A549 (cell line): ENCODE measurements around the gene SLC7A8. TPM values are rescaled to one million over a fixed set of nuclear protein-coding genes. Genes with fewer than 3 reads are reported as not detected.

ENCODE experiments used
- ATAC-seq, 2 experiments: fragments of 200-7000 bp in 1 of 2; fragments of >200 bp in 1 of 2; cut with Nextera tagmentation in 1 of 2; cut with Tn5 transposase in 1 of 2; 3 replicates each; pipeline versions ENCODE4 v1.8.0 to v1.9.1; 2018 to 2020; ENCODE audit warnings: mild to moderate bottlenecking in 1 of 2, moderate library complexity in 1 of 2
- CTCF ChIA-PET: fragments of 300-600 bp; sonication (Branson Sonifier 250); formaldehyde crosslinking; extraction: SDS; loops from one replicate; lab custom pipeline; 2021; ENCODE audit warnings: antibody characterized with exemption, inconsistent platforms; lab: Yijun Ruan, JAX
- POLR2A ChIA-PET: fragments of 350-600 bp; formaldehyde crosslinking; extraction: SDS; loops from one replicate; lab custom pipeline; 2021; ENCODE audit warnings: antibody characterized with exemption, inconsistent platforms; lab: Yijun Ruan, JAX
- DNase-seq, 2 experiments: peaks; one replicate each; pipeline versions ENCODE4 v3.0.0 to v3.0.0-alpha.2; 2011 to 2016; ENCODE audit warnings: low read depth in 1 of 2, low spot score in 1 of 2
- FAIRE-seq: peaks from 2 replicates; lab custom pipeline; 2011; peaks lifted over from hg19 to GRCh38; lab: Jason Lieb, UNC
- H3K27ac ChIP-seq, 2 experiments: fragments of >200 bp; sonication (Bioruptor Twin); formaldehyde crosslinking; 3 replicates each; pipeline ENCODE4 v1.5.1; 2016 to 2017
- H3K4me1 ChIP-seq: fragments of >200 bp; sonication (Bioruptor Twin); formaldehyde crosslinking; 3 replicates; pipeline ENCODE4 v1.6.1; 2016
- H3K4me2 ChIP-seq: fragments of >200 bp; sonication (Bioruptor Twin); formaldehyde crosslinking; 3 replicates; pipeline ENCODE4 v1.6.1; 2016
- H3K4me3 ChIP-seq: fragments of >200 bp; sonication (Bioruptor Twin); formaldehyde crosslinking; 3 replicates; pipeline ENCODE4 v1.5.1; 2016
- H3K9me3 ChIP-seq: fragments of >200 bp; sonication (Bioruptor Twin); formaldehyde crosslinking; 3 replicates; pipeline ENCODE4 v1.6.1; 2016
- CBX2 ChIP-seq: fragments of 200-600 bp; sonication (generic); IDR thresholded peaks from 2 replicates; pipeline ENCODE4 v1.6.1; 2016; ENCODE audit warnings: low read depth, mild to moderate bottlenecking, borderline replicate concordance
- CEBPB ChIP-seq, 2 experiments: fragments of >200 bp in 1 of 2; sonication (Bioruptor Twin) in 1 of 2; formaldehyde crosslinking in 1 of 2; IDR thresholded peaks; 2 replicates each; pipeline ENCODE4 v1.6.1; 2012 to 2016
- CHD4 ChIP-seq: fragments of 200-600 bp; sonication (generic); IDR thresholded peaks from 2 replicates; pipeline ENCODE4 v1.6.1; 2016; ENCODE audit warnings: antibody characterized with exemption, mild to moderate bottlenecking, borderline replicate concordance
- EHF ChIP-seq: fragments of 250-450 bp; sonication (Bioruptor Pico); IDR thresholded peaks from 2 replicates; pipeline ENCODE4 v1.5.0; 2020; ENCODE audit warnings: mild to moderate bottlenecking
- EHMT2 ChIP-seq: fragments of 200-600 bp; sonication (generic); IDR thresholded peaks from 2 replicates; pipeline ENCODE4 v1.6.1; 2016; ENCODE audit warnings: antibody characterized with exemption, low read depth, mild to moderate bottlenecking, moderate library complexity
- FOSB ChIP-seq: fragments of 250-450 bp; sonication (Bioruptor Pico); IDR thresholded peaks from 2 replicates; pipeline ENCODE4 v1.5.0; 2020; ENCODE audit warnings: mild to moderate bottlenecking, moderate library complexity
- FOSL2 ChIP-seq, 2 experiments: fragments of 450-650 bp in 1 of 2; fragments of >200 bp in 1 of 2; sonication (Bioruptor Twin) in 1 of 2; formaldehyde crosslinking; IDR thresholded peaks; 2 replicates each; pipeline versions ENCODE4 v1.5.0 to v1.6.1; 2016 to 2020; ENCODE audit warnings: mild to moderate bottlenecking in 1 of 2, moderate library complexity in 1 of 2
- HOXA7 ChIP-seq: fragments of 250-450 bp; sonication (Bioruptor Pico); IDR thresholded peaks from 2 replicates; pipeline ENCODE4 v1.5.0; 2020; ENCODE audit warnings: mild to moderate bottlenecking, moderate library complexity
- HOXB13 ChIP-seq: fragments of 250-450 bp; sonication (Bioruptor Pico); IDR thresholded peaks from 2 replicates; pipeline ENCODE4 v1.5.0; 2020; ENCODE audit warnings: low read depth, mild to moderate bottlenecking, moderate library complexity
- JUNB ChIP-seq: fragments of >200 bp; sonication (Bioruptor Twin); formaldehyde crosslinking; IDR thresholded peaks from 2 replicates; pipeline ENCODE4 v1.6.1; 2016
- KDM1A ChIP-seq: fragments of 200-600 bp; sonication (generic); IDR thresholded peaks from 2 replicates; pipeline ENCODE4 v1.6.1; 2016; ENCODE audit warnings: low read depth, mild to moderate bottlenecking
- KDM5A ChIP-seq: fragments of 200-600 bp; sonication (generic); IDR thresholded peaks from 2 replicates; pipeline ENCODE4 v1.6.1; 2016; ENCODE audit warnings: antibody characterized with exemption, mild to moderate bottlenecking
- MAFK ChIP-seq: fragments of 450-650 bp; IDR thresholded peaks from 2 replicates; pipeline ENCODE4 v1.6.1; 2014; ENCODE audit not compliant: partially characterized antibody
- MAZ ChIP-seq: fragments of 150-350 bp; IDR thresholded peaks from 2 replicates; pipeline ENCODE4 v1.6.1; 2014; ENCODE audit warnings: antibody characterized with exemption, low read depth, low read length, borderline replicate concordance
- NFE2L2 ChIP-seq: fragments of 150-350 bp; conservative IDR thresholded peaks from 2 replicates; pipeline ENCODE4 v1.6.1; 2014; ENCODE audit warnings: low read length
- NPAS2 ChIP-seq: fragments of 250-450 bp; sonication (Bioruptor Pico); IDR thresholded peaks from 2 replicates; pipeline ENCODE4 v1.8.0; 2022; ENCODE audit warnings: mild to moderate bottlenecking, moderate library complexity, borderline replicate concordance
- NR3C1 ChIP-seq: fragments of >200 bp; sonication (Bioruptor Twin); formaldehyde crosslinking; IDR thresholded peaks from 3 replicates; pipeline ENCODE4 v1.6.1; 2017
- POLR2A ChIP-seq: IDR thresholded peaks from 2 replicates; pipeline ENCODE4 v1.6.1; 2012; ENCODE audit warnings: mild to moderate bottlenecking, low read length
- POLR2AphosphoS2 ChIP-seq: conservative IDR thresholded peaks from 2 replicates; pipeline ENCODE4 v1.6.1; 2012; ENCODE audit warnings: low read length, improper control_type of control experiment, inconsistent platforms
- RAD21 ChIP-seq, 2 experiments: fragments of >200 bp in 1 of 2; sonication (Bioruptor Twin) in 1 of 2; formaldehyde crosslinking in 1 of 2; IDR thresholded peaks in 1 of 2; conservative IDR thresholded peaks in 1 of 2; 2 replicates in 1 of 2; 3 replicates in 1 of 2; pipeline ENCODE4 v1.6.1; 2012 to 2018; ENCODE audit warnings: inconsistent platforms in 1 of 2
- RCOR1 ChIP-seq: fragments of 150-350 bp; IDR thresholded peaks from 2 replicates; pipeline ENCODE4 v1.6.1; 2014; ENCODE audit warnings: antibody characterized with exemption, low read length, low read depth
- RNF2 ChIP-seq: fragments of 200-600 bp; sonication (generic); IDR thresholded peaks from 2 replicates; pipeline ENCODE4 v1.6.1; 2016; ENCODE audit warnings: low read depth, mild to moderate bottlenecking, antibody characterized with exemption, moderate library complexity, borderline replicate concordance
- TFCP2L1 ChIP-seq: fragments of 250-450 bp; sonication (Bioruptor Pico); IDR thresholded peaks from 2 replicates; pipeline ENCODE4 v1.5.0; 2021; ENCODE audit warnings: mild to moderate bottlenecking
- ZFP36 ChIP-seq: fragments of 450-650 bp; IDR thresholded peaks from 2 replicates; pipeline ENCODE4 v1.6.1; 2014; ENCODE audit warnings: borderline replicate concordance; ENCODE audit not compliant: partially characterized antibody
- ZNF302 ChIP-seq: fragments of 250-450 bp; sonication (Bioruptor Pico); IDR thresholded peaks from 2 replicates; pipeline ENCODE4 v1.9.0; 2021; ENCODE audit warnings: inconsistent platforms, mild to moderate bottlenecking, moderate library complexity
- WGBS: methylation state at CpG from one replicate; pipeline ENCODE4 v1.1.6; 2017; ENCODE audit errors: missing lambda C conversion rate; 5-methylcytosine and 5-hydroxymethylcytosine counted together
- polyA plus RNA-seq, 4 experiments: library from polyadenylated mRNA; depleted of rRNA in 3 of 4; stranded (reverse); fragments of >200 nt; fragmentation: RNase III in 1 of 4; extraction: RNeasy Plus Mini Kit Qiagen cat#74134 plus additional on column Dnase treatment in 1 of 4; gene quantifications; 2 replicates in 3 of 4; 3 replicates in 1 of 4; pipeline ENCODE4 v1.2.3, GENCODE V29; 2011 to 2017
- TF ChIP-seq, protein P1 (sequence below): fragments of >200 bp; sonication (Bioruptor Twin); formaldehyde crosslinking; IDR thresholded peaks from 3 replicates; pipeline ENCODE4 v1.5.1; 2016
- TF ChIP-seq, protein P2 (sequence below): fragments of >200 bp; sonication (Bioruptor Twin); formaldehyde crosslinking; IDR thresholded peaks from 2 replicates; pipeline ENCODE4 v1.6.1; 2016
- TF ChIP-seq, protein P3 (sequence below): fragments of 450-650 bp; IDR thresholded peaks from 2 replicates; pipeline ENCODE4 v1.6.1; 2014; ENCODE audit warnings: antibody characterized with exemption

The SLC7A8 gene
- polyA plus RNA-seq, 2 of the 4 experiments (the other 2 are of a cell fraction), result 0.28 to 0.35 TPM

DNA sequence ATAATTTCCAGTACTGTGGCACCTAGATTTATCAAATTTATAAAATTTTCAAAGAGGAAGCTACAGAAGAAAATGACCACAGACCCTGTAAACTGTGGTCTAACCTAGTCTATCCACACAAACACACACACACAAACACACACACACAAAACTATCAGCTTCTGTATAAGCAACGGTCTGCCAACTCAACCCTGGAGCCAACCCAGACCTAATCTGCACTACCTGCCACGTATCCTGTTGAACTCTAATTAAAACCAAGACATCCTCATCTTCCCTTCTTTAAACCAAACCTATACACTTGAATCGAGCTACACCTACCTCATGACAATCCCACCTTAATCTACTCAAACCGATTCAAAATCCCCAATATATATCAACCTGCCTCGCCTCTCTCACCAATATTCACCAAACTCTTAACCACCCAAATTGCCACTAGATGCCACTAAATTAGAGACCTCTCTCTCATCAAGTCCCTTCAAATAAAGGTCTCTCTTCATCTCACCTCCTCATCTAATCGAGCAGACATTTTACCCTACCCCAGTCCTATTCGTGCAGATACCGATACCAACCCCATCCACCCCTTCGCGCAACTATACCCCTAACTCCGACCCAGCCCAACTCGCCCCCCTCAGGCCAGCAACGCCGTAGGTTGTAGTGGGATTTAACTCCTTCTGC, 89.3 kb downstream of the SLC7A8 start:
- 3% methylated on average over 10 of the region's 14 CpGs for WGBS
- ChIA-PET POLR2A (interaction anchor here (0.5 to 2.7 kb wide), 23 partner anchors 9 to 227 kb away, joined by 3 to 36 read pairs (median 7); partner anchors contain the start of genes BCL2L2, HAUS4, PABPN1 and PPP1R3E), CTCF (interaction anchor here (0.9 to 5.2 kb wide), 17 partner anchors 10 to 216 kb away, joined by 3 to 71 read pairs (median 6); partner anchors contain the start of gene CDH24)
- H3K27ac ChIP-seq, result peak overlapping the region; percentile 89 to 97
- H3K4me3 ChIP-seq, result peak overlapping the region; percentile 62
- no peak for TF ChIP-seq NFE2L2
- TF ChIP-seq KDM5A, result no peak
- no peak for TF ChIP-seq MAFK
- TF ChIP-seq ZNF302 (CRISPR knock-in tag), result no peak
- TF ChIP-seq, protein P1, sequence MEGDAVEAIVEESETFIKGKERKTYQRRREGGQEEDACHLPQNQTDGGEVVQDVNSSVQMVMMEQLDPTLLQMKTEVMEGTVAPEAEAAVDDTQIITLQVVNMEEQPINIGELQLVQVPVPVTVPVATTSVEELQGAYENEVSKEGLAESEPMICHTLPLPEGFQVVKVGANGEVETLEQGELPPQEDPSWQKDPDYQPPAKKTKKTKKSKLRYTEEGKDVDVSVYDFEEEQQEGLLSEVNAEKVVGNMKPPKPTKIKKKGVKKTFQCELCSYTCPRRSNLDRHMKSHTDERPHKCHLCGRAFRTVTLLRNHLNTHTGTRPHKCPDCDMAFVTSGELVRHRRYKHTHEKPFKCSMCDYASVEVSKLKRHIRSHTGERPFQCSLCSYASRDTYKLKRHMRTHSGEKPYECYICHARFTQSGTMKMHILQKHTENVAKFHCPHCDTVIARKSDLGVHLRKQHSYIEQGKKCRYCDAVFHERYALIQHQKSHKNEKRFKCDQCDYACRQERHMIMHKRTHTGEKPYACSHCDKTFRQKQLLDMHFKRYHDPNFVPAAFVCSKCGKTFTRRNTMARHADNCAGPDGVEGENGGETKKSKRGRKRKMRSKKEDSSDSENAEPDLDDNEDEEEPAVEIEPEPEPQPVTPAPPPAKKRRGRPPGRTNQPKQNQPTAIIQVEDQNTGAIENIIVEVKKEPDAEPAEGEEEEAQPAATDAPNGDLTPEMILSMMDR, result peak; percentile 14; the same call in 1 of the 3 replicates
- 0 out of 5 replicates have a peak, but pooled peaks of 1 of the 2 experiments have one; percentile 4 for TF ChIP-seq RAD21 (conservative IDR thresholded peaks at IDR 0.05 in 1 of 2, IDR thresholded peaks at IDR 0.05 in 1 of 2)
- FAIRE-seq, result no peak
- ATAC-seq, result peak in 1 of 2 experiments; percentile 69; a peak in 3 of 6 replicates
- H3K9me3 ChIP-seq, result no peaks in the 10 kb centered on the region
- H3K4me2 ChIP-seq, result peak overlapping the region; percentile 98
- peaks cover 23% of the 10 kb centered on the region for H3K4me1 ChIP-seq
- peak in 1 of 2 experiments; percentile 90 for DNase-seq

DNA sequence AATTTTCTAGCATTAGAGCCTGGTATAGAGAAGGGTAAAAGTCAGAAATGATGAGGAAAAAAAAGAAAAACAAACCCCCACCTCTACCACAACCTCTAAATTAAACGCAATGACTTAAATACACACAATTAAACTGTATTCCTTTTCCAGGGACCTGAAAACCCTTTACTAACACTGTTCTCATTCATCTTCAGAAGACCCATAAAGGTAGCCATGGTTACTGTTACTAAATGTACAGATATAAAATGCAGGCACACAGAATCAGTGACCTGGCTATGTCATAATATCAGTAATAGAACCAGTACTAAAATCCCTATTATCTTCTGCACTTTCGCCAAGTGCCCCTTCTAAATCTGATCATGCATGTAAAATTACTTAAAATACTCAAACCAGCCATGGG, 89.9 kb downstream of the SLC7A8 start:
- CTCF ChIA-PET, result interaction anchor here (1.2 to 5.2 kb wide), 12 partner anchors 9 to 107 kb away, joined by 3 to 71 read pairs (median 6); no protein-coding TSS in a partner anchor
- Histone ChIP-seq H3K4me2 (peak overlapping the region; percentile 98), H3K9me3 (no peaks in the 10 kb centered on the region), H3K4me1 (peaks cover 23% of the 10 kb centered on the region), H3K27ac (peak overlapping the region in 1 of 2 experiments; percentile 97; a peak in 3 of 6 replicates), H3K4me3 (peak overlapping the region; percentile 62)
- FAIRE-seq, result no peak
- ATAC-seq, result no peak
- 91% methylated on average over 2 of the region's 2 CpGs for WGBS
- TF ChIP-seq CEBPB (IDR thresholded peaks at IDR 0.05), result no peak
- TF ChIP-seq JUNB, result no peak
- no peak for TF ChIP-seq MAFK
- no peak for TF ChIP-seq FOSB
- TF ChIP-seq POLR2AphosphoS2, result no peak
- no peak for TF ChIP-seq EHMT2
- TF ChIP-seq ZFP36, result no peak
- TF ChIP-seq HOXB13 (CRISPR knock-in tag), result no peak
- no peak for TF ChIP-seq CBX2
- TF ChIP-seq KDM1A, result no peak
- TF ChIP-seq CHD4, result no peak
- TF ChIP-seq RCOR1, result no peak
- TF ChIP-seq, all 56 proteins: peak for 0
- no peak for DNase-seq
- POLR2A ChIA-PET, result interaction anchor here (2.3 kb wide), 1 partner anchor 22 kb away, joined by 7 read pairs; no protein-coding TSS in a partner anchor

DNA sequence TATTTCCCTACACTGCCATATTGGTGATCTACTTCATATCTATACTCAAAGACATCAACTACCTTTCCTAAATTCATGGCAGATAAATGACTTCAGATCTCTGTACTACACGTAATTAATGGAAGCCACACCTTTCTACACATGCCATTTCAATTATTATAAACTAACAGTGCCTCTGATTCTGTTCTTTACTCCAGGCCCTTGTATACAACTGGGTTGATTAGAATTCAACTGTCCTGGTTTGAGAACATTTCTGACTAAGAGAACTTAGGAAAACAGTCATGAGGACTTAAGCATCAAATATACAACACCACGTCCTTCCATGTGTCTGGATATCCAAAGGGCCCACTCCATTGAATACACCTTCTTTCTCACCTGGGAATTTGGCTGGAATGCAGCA, 90.4 kb downstream of the SLC7A8 start:
- no peak for FAIRE-seq
- 91% methylated on average over 2 of the region's 2 CpGs for WGBS
- Histone ChIP-seq H3K9me3 (no peaks in the 10 kb centered on the region), H3K4me3 (no peak overlapping the region), H3K4me1 (peaks cover 23% of the 10 kb centered on the region), H3K27ac (no peak overlapping the region), H3K4me2 (peak overlapping the region; percentile 98)
- no peak for ATAC-seq
- ChIA-PET CTCF (interaction anchor here (1.4 to 5.9 kb wide), 5 partner anchors 15 to 94 kb away, joined by 3 to 78 read pairs (median 10); partner anchors contain the start of gene CDH24), POLR2A (no interaction called here)
- no peak for DNase-seq
- TF ChIP-seq, protein P2, sequence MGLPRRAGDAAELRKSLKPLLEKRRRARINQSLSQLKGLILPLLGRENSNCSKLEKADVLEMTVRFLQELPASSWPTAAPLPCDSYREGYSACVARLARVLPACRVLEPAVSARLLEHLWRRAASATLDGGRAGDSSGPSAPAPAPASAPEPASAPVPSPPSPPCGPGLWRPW, result no peak
- TF ChIP-seq MAZ (no peak), EHF (CRISPR knock-in tag) (no peak), TFCP2L1 (CRISPR knock-in tag) (no peak), CHD4 (no peak), KDM1A (no peak), JUNB (no peak), RNF2 (no peak), RAD21 (conservative IDR thresholded peaks at IDR 0.05 in 1 of 2, IDR thresholded peaks at IDR 0.05 in 1 of 2) (no peak), HOXA7 (no peak), POLR2A (no peak), NPAS2 (CRISPR knock-in tag) (no peak), NR3C1 (no peak), FOSL2 (IDR thresholded peaks at IDR 0.05) (no peak), FOSL2 (CRISPR knock-in tag; IDR thresholded peaks at IDR 0.05) (no peak)
- TF ChIP-seq, protein P3, sequence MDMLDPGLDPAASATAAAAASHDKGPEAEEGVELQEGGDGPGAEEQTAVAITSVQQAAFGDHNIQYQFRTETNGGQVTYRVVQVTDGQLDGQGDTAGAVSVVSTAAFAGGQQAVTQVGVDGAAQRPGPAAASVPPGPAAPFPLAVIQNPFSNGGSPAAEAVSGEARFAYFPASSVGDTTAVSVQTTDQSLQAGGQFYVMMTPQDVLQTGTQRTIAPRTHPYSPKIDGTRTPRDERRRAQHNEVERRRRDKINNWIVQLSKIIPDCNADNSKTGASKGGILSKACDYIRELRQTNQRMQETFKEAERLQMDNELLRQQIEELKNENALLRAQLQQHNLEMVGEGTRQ, result no peak
